HG03103 (cell line): Measurements from ENCODE around the gene GREB1.

Source experiments
- ATAC-seq: cut with Tn5 transposase; IDR thresholded peaks from one replicate; pipeline ENCODE4 v1.9.1; 2021; ENCODE audit warnings: low read depth; ENCODE audit not compliant: unreplicated experiment

Gene GREB1

GRCh38 chr2:11678306-11678960, 144.6 kb downstream of the GREB1 start:
- ATAC-seq: no peak

- no peak for ATAC-seq
Observed at GRCh38 chr2:11679016-11679415, 145.2 kb downstream of the GREB1 start.

- no peak for ATAC-seq
Observed at GRCh38 chr2:11679486-11680181, 145.8 kb downstream of the GREB1 start.

GRCh38 chr2:11680182-11680900, 146.5 kb downstream of the GREB1 start:
- ATAC-seq: no peak

- ATAC-seq: no peak
Observed at GRCh38 chr2:11680901-11681721, 147.3 kb downstream of the GREB1 start.

GRCh38 chr2:11681722-11682589, 148.1 kb downstream of the GREB1 start:
- ATAC-seq: no peak

GRCh38 chr2:11682590-11682915, 148.7 kb downstream of the GREB1 start:
- no peak for ATAC-seq

GRCh38 chr2:11683476-11683875, 149.6 kb downstream of the GREB1 start:
- no peak for ATAC-seq

- ATAC-seq: no peak
Observed at GRCh38 chr2:11683966-11684365, 150.1 kb downstream of the GREB1 start.

- no peak for ATAC-seq
Observed at GRCh38 chr2:11684894-11685460, 151.1 kb downstream of the GREB1 start.

GRCh38 chr2:11685906-11686470, 152.1 kb downstream of the GREB1 start:
- ATAC-seq: no peak

GRCh38 chr2:11687736-11688135, 153.9 kb downstream of the GREB1 start:
- ATAC-seq: no peak

GRCh38 chr2:11688222-11689069, 154.6 kb downstream of the GREB1 start:
- ATAC-seq: peak; percentile 74

GRCh38 chr2:11691076-11691660, 157.3 kb downstream of the GREB1 start:
- ATAC-seq: no peak
